Central memory CD4-positive, alpha-beta T cell (primary cell): ENCODE results near the gene M6PR.
A peak's percentile ranks its signal among the peaks of the same experiment; 100 is the strongest.
"Not testable (repeated sequence)": the region's sequence is repeated elsewhere in the genome, so short reads cannot be mapped to it uniquely, and the experiment has no call there.

Experiments used
- DNase-seq: peaks from one replicate; pipeline ENCODE4 v3.0.0; 2022

Gene M6PR

DNA sequence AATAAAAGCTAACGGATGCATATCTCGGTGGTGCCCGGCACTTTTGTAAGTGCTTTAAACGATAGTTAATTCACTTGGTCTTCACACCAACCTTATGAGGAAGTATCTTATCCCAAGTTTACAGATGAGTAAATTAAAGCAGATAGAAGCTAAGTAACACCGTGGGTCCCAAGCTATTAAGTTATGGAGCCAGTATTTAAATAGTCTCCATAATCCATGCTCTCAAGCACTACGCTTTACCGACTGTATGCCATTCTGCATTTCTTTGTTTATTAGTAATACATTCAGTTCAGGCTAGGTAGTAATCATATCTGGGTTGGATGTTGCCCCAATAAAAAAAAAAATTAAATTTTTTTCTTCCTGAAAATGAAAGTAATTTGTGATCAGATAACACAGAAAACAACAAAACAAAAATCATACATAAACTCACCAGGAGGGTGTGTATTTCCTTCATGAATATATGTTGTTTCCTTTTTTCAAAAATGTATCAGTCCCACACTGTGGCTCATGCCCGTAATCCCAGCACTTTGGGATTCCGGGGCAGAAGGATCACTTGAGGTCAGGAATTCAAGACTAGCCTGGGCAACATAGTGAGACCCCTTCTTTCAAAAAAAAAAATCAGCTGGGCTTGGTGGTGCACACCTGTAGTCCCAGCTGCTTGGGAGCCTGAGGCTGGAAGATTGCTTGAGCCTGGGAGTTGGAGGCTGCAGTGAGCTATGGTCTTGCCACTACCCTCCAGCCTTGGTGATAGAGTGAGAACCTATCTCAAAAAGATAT, 1.4 kb upstream of the M6PR start:
- DNase-seq = peak; percentile 70

DNA sequence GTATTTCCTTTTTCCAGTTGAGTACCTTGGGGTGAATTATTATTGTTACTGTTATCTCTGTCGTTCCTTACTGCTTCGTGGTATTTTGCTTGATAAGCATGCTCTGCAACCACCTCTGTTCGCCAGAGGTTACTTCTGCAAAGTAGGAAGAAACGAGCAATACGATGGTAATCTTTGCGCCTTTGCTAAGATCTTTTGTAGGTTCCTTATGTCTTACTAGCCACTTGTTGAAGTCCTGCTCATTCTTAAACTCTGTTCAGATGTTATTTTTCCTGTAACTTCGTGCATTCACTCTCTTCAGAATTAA, 729 bp upstream of the M6PR start:
- no peak for DNase-seq

DNA sequence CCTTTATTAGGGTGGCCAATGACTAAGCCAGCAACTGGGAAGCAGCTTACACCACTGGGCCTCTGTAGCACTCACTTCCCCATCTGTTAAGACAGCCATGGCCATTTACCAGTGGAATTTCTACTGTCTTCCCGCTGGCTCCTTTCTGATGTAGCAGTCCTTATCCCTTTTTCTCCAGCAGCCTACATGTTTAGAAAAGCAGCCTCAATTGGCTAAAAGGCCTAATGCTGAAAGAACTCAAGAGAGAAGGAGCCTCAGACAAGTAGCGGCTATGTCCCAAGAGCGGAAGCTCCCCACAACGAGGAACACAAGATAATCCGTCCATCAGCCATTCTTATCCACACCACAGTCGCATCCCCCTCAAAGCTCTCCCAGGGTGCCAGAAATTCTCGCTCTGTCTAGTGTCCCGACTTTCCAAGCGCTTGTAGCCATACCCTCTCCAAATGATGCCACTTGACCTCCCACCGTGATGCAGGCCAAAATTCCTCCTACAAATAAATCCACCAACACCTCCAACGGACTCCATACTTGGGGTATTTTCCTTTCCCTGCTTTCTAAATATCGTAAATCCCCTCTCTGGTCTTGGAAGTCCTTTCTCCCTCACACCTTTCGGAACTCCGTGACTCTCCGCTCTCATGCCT, 624 bp downstream of the M6PR start:
- peak; percentile 9 for DNase-seq

DNA sequence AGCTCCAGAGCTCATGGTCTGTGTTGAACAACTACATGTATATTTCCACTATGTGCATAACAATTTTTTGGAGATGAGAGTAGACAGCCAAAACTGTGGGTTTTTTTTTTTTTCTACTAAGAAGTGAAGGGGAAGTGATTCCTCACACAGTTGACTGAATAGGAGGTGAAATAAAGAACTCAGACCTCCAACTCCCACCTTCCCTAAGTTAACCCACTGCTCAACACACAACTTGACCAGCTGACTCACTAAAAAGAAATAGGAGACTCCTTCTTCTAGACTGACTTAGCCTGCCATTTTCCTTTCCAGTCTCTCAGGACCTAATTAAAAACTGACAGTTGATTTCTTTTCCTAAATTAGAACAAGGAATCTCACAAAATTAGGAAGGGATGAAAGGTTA, 1.7 kb downstream of the M6PR start:
- no peak for DNase-seq

GRCh38 chr12:8946733-8947132, 2.7 kb downstream of the M6PR start:
- DNase-seq = no peak

GRCh38 chr12:8943565-8944186, 5.8 kb downstream of the M6PR start:
- no peak for DNase-seq

DNA sequence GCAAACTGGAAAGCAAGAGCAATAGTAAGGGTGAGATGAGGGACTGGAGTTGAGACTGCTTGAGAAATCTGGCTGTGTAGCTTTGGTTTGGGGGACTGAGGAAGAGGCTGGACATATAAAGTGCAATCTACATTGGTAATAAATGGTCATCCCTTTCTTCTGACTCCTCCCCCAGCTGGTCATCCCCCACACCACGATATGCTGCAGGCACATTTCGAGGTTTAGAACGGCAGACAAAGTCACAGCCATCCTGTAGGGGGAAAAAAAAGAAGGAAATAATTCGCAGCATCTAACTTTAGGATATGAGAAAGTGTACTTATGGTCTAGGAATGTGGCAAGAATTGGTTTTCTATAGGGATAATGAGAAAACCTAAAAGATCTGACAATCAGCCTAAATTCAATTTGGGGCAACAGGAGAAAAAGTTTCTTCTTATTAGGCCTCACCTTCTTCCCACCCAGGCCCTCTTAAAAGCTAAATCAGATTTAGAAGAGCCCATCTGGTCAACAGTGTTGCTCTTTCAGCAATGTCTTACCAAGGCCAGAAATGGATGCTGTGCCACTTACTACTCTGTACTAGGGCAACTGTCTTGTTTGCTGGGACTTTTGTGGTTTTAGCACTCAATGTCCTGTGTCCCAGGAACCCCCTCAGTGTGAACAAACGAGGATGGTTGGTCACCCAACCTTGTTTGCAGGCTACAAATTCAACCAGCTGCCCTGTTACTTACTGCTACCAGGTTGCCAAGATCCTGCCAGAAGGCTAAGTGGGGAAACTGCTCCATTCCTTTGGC, 7.6 kb downstream of the M6PR start:
- DNase-seq = no peak

GRCh38 chr12:8937842-8938442, 11.5 kb downstream of the M6PR start:
- DNase-seq = not testable (repeated sequence)

DNA sequence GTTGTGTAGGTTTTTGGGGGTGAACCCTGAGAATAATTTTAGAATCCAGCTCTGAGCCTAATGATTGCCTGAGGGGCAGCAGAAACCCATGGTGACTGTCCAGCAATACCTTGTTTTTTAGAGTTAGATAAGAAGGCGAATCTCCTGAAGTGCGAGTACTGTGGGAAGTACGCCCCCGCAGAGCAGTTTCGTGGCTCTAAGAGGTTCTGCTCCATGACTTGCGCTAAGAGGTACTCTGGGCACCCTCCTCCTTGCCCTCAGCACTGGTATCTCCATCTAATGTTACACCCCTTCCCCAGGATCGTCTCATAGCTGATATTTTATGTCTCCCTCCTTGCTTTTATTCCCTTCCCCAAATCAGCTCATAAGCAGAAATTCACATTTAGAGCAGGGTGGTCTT, 12.7 kb downstream of the M6PR start:
- no peak for DNase-seq

GRCh38 chr12:8934080-8934479, 15.4 kb downstream of the M6PR start:
- not testable (repeated sequence) for DNase-seq

GRCh38 chr12:8932464-8932863, 17.0 kb downstream of the M6PR start:
- DNase-seq = not testable (repeated sequence)

- not testable (repeated sequence) for DNase-seq
Observed at GRCh38 chr12:8930655-8931323, 18.7 kb downstream of the M6PR start.

DNA sequence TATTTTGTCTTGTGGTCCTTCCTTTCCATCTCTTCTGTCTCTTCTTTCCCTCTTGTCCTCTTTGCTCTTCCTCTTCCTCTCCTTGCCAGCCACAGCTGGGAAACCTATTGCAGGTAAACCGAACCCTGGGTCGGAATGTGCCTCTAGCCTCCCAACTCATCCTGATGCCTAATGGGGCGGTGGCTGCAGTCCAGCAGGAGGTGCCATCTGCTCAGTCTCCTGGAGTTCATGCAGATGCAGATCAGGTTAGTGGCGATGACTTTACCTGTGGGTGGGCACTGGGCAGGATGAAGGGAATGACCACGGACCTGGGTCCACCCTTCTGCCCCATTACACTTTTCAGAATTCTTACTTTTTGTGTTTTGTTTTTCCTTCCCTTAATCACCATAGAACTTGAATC, 26.9 kb downstream of the M6PR start:
- DNase-seq = no peak

DNA sequence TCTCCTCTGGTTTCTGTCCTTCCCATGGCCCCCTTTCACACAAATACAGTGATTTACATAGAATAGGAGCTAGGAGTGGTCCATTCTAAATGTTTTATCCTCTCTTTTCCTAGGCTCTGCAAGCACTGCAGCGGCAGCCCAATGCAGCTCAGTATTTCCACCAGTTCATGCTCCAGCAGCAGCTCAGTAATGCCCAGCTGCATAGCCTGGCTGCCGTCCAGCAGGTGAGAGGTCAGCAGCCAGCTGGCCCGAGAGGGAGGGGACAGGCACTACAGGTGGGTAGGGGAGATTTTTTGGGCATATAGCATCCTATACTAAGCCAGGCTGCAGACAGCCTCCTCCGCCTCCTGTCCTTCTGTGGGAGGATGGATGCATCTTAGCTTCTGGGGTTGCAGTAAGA, 29.8 kb downstream of the M6PR start:
- DNase-seq = not testable (repeated sequence)

DNA sequence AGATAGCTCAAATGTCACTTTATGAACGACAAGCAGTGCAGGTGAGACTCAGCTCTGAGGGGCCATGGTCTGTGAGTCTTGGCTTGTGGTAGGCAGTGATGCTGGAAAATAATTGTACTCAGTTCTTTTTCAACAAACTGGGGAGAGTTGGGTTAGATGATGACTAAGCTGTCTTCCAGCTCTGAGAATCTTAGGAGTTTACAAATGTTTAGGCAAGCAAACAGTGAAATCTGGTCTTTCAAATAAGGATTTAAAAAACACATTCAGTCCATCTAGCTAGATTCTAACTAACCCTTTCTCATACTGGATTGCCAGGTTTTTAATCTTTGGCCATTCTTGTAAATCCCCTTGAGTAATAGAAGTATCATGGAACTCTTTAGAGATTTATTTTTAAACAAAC, 31.7 kb downstream of the M6PR start:
- no peak for DNase-seq

GRCh38 chr12:8917031-8917430, 32.4 kb downstream of the M6PR start:
- no peak for DNase-seq

DNA sequence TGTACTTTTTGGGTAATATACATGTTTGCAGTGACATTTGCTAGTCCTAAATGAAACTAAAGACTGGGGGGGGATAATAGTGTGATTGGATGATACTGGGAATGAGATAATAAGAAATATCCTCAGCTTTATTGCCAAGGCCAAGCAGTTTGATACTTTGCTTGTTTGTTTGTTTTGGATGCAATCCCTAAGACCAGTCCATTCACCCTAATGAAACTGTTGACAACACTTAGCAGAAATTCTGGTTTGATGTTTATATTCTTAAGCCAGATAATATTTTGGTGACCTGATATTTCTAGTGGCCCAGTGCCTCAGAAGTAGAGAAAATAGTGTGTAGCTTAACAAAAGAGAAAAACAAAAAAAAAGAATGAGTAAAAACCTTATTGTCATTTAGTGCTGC, 33.3 kb downstream of the M6PR start:
- DNase-seq = no peak

- peak; percentile 63 for DNase-seq
Observed at GRCh38 chr12:8914716-8915526, 34.5 kb downstream of the M6PR start.

- peak; percentile 74 for DNase-seq
Observed at GRCh38 chr12:8914033-8914715, 35.3 kb downstream of the M6PR start, which contains the start of gene PHC1. Gene PHC1 (plus strand): TSS chr12:8914509. CDS start chr12:8917678, 3,169 bp downstream.

GRCh38 chr12:8913702-8914032, 35.8 kb downstream of the M6PR start:
- DNase-seq = no peak

DNA sequence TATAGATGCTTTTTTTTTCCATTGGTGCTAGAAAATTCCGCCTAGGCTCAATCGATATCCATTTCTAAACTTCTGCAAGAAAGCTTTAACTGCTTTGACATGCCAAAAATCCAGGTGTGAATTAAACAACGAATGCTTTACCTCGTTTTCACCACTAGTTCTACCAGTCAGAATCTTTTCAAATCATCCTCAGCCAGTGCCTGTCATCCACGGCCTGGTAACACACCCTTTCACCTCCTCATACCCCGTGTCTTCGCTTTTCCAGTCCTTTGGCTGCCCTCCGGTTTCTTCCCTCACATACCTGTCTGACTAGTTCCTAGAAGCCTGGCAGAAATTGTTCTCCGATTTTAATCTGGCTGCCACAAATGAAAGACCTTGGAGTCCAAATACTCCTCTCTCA, 36.5 kb downstream of the M6PR start:
- DNase-seq = peak; percentile 16
